ENCODE measurements around the gene PROC. TPM values are rescaled to one million over a fixed set of nuclear protein-coding genes. Genes with fewer than 3 reads are reported as not detected.
A peak's percentile ranks its signal among the peaks of the same experiment; 100 is the strongest.

The PROC gene
- total RNA-seq, 1 experiment from 2014 or later: 0.59 TPM

DNA sequence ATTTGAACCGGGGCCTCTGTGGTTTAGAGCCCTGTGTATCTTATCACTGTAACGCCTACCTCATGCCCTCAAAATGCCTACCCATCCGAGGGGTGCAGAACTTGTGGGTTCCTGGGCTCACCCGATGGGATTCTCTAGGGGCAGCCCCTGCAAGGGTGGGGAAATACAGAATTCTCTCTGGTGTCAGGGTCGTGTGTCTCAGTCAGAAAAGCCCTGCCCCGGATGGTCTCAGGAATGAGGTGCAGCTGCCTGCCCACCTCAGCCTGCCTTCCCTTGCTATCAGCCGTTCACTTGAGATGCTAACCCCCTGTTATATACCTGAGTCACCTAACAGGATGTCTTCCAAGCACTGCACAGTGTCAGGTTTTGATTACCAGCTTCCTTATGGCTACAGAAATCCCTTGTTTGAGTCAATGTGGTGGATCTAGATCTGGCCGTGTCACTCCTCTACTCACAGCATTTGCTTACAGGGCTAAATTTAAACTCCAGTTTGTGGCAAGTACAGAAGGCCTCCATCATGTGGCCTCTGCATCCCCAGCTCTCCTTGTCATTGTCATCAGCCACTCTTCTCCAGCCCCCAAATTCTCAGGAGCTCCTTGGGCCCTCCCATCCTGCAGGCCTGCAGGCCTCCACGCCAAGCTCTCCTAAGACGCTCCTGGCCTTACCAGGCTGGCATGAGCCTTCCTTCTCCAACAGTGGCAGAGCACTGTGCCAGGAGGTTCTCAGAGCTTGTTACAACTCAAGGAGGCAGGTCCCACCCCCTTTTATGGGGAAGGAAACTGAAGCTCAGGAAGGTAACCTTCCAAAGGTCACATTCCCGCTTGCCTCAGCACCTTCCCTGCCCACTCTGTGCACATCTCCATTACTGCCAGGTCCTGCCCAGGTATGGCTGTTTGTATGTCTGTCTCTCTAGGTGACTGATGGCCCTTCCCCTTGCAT is 16.2 kb upstream of the PROC start:
- no peak for TF ChIP-seq CTCF (IDR thresholded peaks at IDR 0.05; ENCODE audit: unreplicated experiment)
- DNase-seq: no peak
- H3K27me3 Mint-ChIP-seq (ENCODE audit: unreplicated experiment): no peaks in the 10 kb centered on the region
- H3K4me3 Mint-ChIP-seq (ENCODE audit: low read depth, unreplicated experiment): peak overlapping the region; percentile 12
- no TSS peak for BruUV-seq (replicated peaks)
- CTCF ChIA-PET: interaction anchor here (0.8 to 2.1 kb wide), 4 partner anchors 14 to 205 kb away, joined by 3 to 7 read pairs (median 4); partner anchors contain the start of gene MAP3K2
- peaks cover 15% of the 10 kb centered on the region for H3K36me3 Mint-ChIP-seq (ENCODE audit: insufficient read depth, unreplicated experiment)
- H3K27ac Mint-ChIP-seq (ENCODE audit: unreplicated experiment): peak overlapping the region; percentile 55
- peaks cover 56% of the 10 kb centered on the region for H3K4me1 Mint-ChIP-seq (ENCODE audit: low read depth, unreplicated experiment)
- intact Hi-C loops (cut with micrococcal nuclease; ENCODE audit: unreplicated experiment): no loop called here
- H3K9me3 Mint-ChIP-seq (ENCODE audit: low read depth, unreplicated experiment): no peaks in the 10 kb centered on the region

DNA sequence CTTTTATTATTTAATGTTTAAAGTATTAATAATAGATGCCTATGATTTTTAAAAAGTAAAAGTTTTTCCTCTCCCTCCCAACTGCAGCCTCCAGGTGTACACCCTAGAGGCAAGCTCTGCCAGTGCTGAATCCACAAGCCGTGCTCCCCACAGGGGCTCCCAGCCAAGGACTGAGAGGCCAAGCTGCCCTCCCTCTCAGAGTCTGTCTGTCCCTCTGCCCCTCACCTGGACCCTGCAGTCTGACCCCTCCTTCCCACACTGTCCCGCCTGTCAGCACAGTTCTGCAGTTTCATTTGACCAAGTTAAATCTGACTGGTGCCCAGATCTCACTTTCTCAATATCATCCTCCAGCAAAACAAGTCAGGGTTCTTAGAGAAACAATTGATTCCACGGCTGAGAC is 14.8 kb upstream of the PROC start:
- no peak for TF ChIP-seq CTCF (IDR thresholded peaks at IDR 0.05; ENCODE audit: unreplicated experiment)
- Mint-ChIP-seq H3K4me3 (ENCODE audit: low read depth, unreplicated experiment) (no peak overlapping the region), H3K27me3 (ENCODE audit: unreplicated experiment) (no peaks in the 10 kb centered on the region), H3K27ac (ENCODE audit: unreplicated experiment) (no peak overlapping the region), H3K36me3 (ENCODE audit: insufficient read depth, unreplicated experiment) (peaks cover 22% of the 10 kb centered on the region), H3K4me1 (ENCODE audit: low read depth, unreplicated experiment) (peaks cover 44% of the 10 kb centered on the region), H3K9me3 (ENCODE audit: low read depth, unreplicated experiment) (no peaks in the 10 kb centered on the region)
- intact Hi-C loops (cut with micrococcal nuclease; ENCODE audit: unreplicated experiment): no loop called here
- DNase-seq: no peak
- BruUV-seq (replicated peaks): no TSS peak
- CTCF ChIA-PET: no interaction called here

GRCh38 chr2:127404466-127405254 is 13.6 kb upstream of the PROC start:
- peaks cover 25% of the 10 kb centered on the region for H3K36me3 Mint-ChIP-seq (ENCODE audit: insufficient read depth, unreplicated experiment)
- CTCF ChIA-PET: no interaction called here
- peaks cover 34% of the 10 kb centered on the region for H3K4me1 Mint-ChIP-seq (ENCODE audit: low read depth, unreplicated experiment)
- DNase-seq: no peak
- H3K4me3 Mint-ChIP-seq (ENCODE audit: low read depth, unreplicated experiment): no peak overlapping the region
- BruUV-seq (replicated peaks): no TSS peak
- no peak overlapping the region for H3K27ac Mint-ChIP-seq (ENCODE audit: unreplicated experiment)
- TF ChIP-seq CTCF (IDR thresholded peaks at IDR 0.05; ENCODE audit: unreplicated experiment): no peak
- H3K27me3 Mint-ChIP-seq (ENCODE audit: unreplicated experiment): no peaks in the 10 kb centered on the region
- intact Hi-C loops (cut with micrococcal nuclease; ENCODE audit: unreplicated experiment): no loop called here
- H3K9me3 Mint-ChIP-seq (ENCODE audit: low read depth, unreplicated experiment): no peaks in the 10 kb centered on the region

GRCh38 chr2:127405255-127405610 is 13.0 kb upstream of the PROC start:
- intact Hi-C loops (cut with micrococcal nuclease; ENCODE audit: unreplicated experiment): no loop called here
- Mint-ChIP-seq H3K27me3 (ENCODE audit: unreplicated experiment) (no peaks in the 10 kb centered on the region), H3K36me3 (ENCODE audit: insufficient read depth, unreplicated experiment) (peaks cover 25% of the 10 kb centered on the region), H3K9me3 (ENCODE audit: low read depth, unreplicated experiment) (no peaks in the 10 kb centered on the region), H3K27ac (ENCODE audit: unreplicated experiment) (no peak overlapping the region), H3K4me1 (ENCODE audit: low read depth, unreplicated experiment) (peaks cover 33% of the 10 kb centered on the region), H3K4me3 (ENCODE audit: low read depth, unreplicated experiment) (no peak overlapping the region)
- CTCF ChIA-PET: no interaction called here
- BruUV-seq (replicated peaks): no TSS peak
- no peak for DNase-seq
- no peak for TF ChIP-seq CTCF (IDR thresholded peaks at IDR 0.05; ENCODE audit: unreplicated experiment)

Measured in Calu3 (cell line).